Immature natural killer cell (primary cell): Measurements from ENCODE around the gene VIM. TPM values are rescaled to one million over a fixed set of nuclear protein-coding genes. Genes with fewer than 3 reads are reported as not detected.
A peak's percentile ranks its signal among the peaks of the same experiment; 100 is the strongest.
"Not testable (repeated sequence)": the region's sequence is repeated elsewhere in the genome, so short reads cannot be mapped to it uniquely, and the experiment has no call there.

Experiments used
- DNase-seq, 3 donors: peaks; one replicate each; pipeline ENCODE4 v3.0.0; 2022; ENCODE audit warnings: mixed read lengths in 1 of 3
- H3K27ac Mint-ChIP-seq, 6 donors: one replicate each; pipeline ENCODE4 v1.8.0; 2020; ENCODE audit warnings: mixed read lengths in 6 of 6, mild to moderate bottlenecking in 5 of 6, inconsistent platforms in 4 of 6, moderate library complexity in 3 of 6
- H3K27me3 Mint-ChIP-seq, 3 donors: one replicate each; pipeline ENCODE4 v1.8.0; 2020 to 2021; ENCODE audit warnings: low read depth in 3 of 3, mild to moderate bottlenecking in 3 of 3, mixed read lengths in 3 of 3, moderate library complexity in 3 of 3, inconsistent platforms in 1 of 3
- H3K36me3 Mint-ChIP-seq, 3 donors: one replicate each; pipeline ENCODE4 v1.8.0; 2020; ENCODE audit warnings: mixed read lengths in 3 of 3, inconsistent platforms in 2 of 3, mild to moderate bottlenecking in 2 of 3
- H3K4me1 Mint-ChIP-seq, 2 donors: one replicate each; pipeline ENCODE4 v1.8.0; 2020; ENCODE audit warnings: inconsistent platforms in 2 of 2, mild to moderate bottlenecking in 2 of 2, mixed read lengths in 2 of 2, moderate library complexity in 1 of 2
- H3K4me3 Mint-ChIP-seq, 5 donors: one replicate each; pipeline ENCODE4 v1.8.0; 2020; ENCODE audit warnings: mild to moderate bottlenecking in 5 of 5, mixed read lengths in 5 of 5, inconsistent platforms in 3 of 5, moderate library complexity in 3 of 5
- H3K9me3 Mint-ChIP-seq, 6 donors: one replicate each; pipeline ENCODE4 v1.8.0; 2020; ENCODE audit warnings: mild to moderate bottlenecking in 6 of 6, mixed read lengths in 6 of 6, inconsistent platforms in 4 of 6, moderate library complexity in 3 of 6
- polyA plus RNA-seq, 3 donors: library from polyadenylated mRNA; unstranded; fragments of 300-500 nt; fragmentation: Illumina TruSeq; gene quantifications; one replicate each; pipeline ENCODE4 v1.2.3, GENCODE V29; 2021

Gene VIM
- polyA plus RNA-seq, 3 donors from 2014 or later, result 61.5 to 183 (median 142) TPM

DNA sequence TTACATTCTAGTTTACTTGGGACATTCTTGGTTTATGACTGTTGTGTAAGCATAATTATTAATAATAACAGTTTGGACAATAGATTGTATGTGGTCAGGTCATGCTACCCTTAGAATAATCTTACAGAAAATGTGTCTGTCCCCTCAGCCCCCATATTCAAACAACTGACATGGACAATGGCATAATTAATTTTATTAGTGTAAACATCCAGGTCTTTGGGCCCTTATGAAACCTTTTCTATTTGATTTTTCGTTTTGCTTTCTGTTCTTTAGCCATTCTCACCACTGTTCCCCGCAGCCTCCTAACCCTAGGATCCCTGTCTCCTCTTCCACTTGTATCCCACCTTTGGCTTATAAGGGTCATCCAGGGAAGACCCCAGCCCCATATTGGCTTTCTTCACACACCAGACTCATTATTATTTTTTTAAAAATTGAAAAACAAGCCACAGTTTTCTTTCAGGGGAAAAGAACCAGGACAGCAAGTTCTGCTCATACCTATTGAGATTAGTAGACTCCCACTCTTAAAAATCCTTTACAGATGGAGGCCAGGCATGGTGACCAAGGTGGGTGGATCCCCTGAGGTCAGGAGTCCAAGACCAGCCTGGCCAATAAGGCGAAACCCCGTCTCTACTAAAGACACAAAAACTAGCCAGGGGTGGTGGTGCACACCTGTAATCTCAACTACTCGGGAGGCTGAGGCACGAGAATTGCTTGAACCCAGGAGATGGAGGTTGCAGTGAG, 11.5 kb downstream of the VIM start:
- H3K27me3 Mint-ChIP-seq, result no peaks in the 10 kb centered on the region
- H3K4me3 Mint-ChIP-seq, result no peak overlapping the region
- H3K27ac Mint-ChIP-seq, result peak overlapping the region in 2 of 6 donors; percentile 17 to 62
- DNase-seq, result no peak
- H3K9me3 Mint-ChIP-seq, result no peaks in the 10 kb centered on the region
- peaks cover 0 to 1% of the 10 kb centered on the region in 2 donors for H3K4me1 Mint-ChIP-seq
- peaks cover 20 to 30% (median 22%) of the 10 kb centered on the region in 3 donors for H3K36me3 Mint-ChIP-seq

- H3K27me3 Mint-ChIP-seq, result no peaks in the 10 kb centered on the region
- no peak overlapping the region for H3K27ac Mint-ChIP-seq
- no peak overlapping the region for H3K4me3 Mint-ChIP-seq
- peaks cover 17 to 25% (median 19%) of the 10 kb centered on the region in 3 donors for H3K36me3 Mint-ChIP-seq
- H3K9me3 Mint-ChIP-seq, result no peaks in the 10 kb centered on the region
- no peaks in the 10 kb centered on the region for H3K4me1 Mint-ChIP-seq
- DNase-seq, result no peak
These were observed 12.1 kb downstream of the VIM start for GRCh38 chr10:17240096-17240495.

DNA sequence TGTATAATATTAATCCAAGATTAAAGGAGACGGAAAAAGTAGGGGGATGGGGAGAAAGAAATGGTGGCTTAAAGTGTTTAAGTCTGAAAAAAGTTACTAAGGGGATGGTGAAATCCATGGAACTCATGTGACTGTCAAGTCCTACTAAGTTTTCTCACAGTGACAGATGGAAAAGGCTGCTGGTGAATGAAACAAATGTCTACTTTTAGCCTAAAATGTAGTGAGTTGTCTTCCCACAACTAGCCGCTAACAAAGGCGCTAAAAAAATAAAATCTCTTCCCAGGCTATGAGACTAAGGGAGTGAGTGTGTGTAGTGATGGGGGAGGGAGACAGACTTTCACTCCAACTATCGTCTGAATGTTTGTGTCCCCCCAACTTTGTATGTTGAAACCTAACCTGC, 12.6 kb downstream of the VIM start:
- Mint-ChIP-seq H3K9me3 (no peaks in the 10 kb centered on the region), H3K27ac (no peak overlapping the region), H3K36me3 (peaks cover 17 to 21% (median 18%) of the 10 kb centered on the region in 3 donors), H3K4me1 (no peaks in the 10 kb centered on the region), H3K4me3 (no peak overlapping the region), H3K27me3 (no peaks in the 10 kb centered on the region)
- no peak for DNase-seq

- Mint-ChIP-seq H3K27ac (no peak overlapping the region), H3K9me3 (no peaks in the 10 kb centered on the region), H3K36me3 (peaks cover 8 to 14% (median 9%) of the 10 kb centered on the region in 3 donors), H3K4me3 (no peak overlapping the region), H3K4me1 (no peaks in the 10 kb centered on the region), H3K27me3 (no peaks in the 10 kb centered on the region)
- no peak for DNase-seq
These were observed 13.7 kb downstream of the VIM start for GRCh38 chr10:17241611-17242333.

DNA sequence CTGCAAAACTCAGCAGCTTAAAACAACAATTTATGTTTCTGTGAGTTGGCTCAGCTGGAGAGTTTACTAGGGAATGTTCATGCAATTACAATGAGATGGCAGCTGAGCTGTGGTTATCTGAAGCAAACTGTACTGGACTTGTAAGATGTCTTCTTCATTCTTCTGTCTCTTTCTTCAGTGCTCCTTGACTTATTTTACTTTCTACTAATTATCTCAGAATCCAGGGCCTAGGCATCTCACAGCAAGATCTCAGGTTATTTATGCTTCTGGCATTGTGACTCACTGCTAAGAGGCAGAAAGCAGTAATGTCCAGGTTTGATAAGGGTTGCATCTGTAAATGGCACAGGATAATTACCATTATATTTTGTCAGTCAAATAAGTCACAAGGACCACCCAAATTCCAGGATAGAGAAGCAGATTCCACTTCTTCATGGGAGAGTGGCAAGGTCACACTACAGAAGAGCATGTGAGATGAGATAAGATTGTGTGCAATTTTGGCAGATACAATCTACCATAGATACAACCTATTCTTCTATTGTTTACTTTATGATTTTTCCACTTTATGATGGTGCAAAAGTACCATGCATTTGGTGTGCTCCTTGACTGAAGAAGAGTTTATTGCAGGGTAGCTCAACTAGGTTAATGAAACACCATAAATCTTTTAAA, 16.8 kb downstream of the VIM start:
- H3K36me3 Mint-ChIP-seq, result peaks cover 0 to 10% (median 0%) of the 10 kb centered on the region in 3 donors
- no peak overlapping the region for H3K27ac Mint-ChIP-seq
- no peaks in the 10 kb centered on the region for H3K4me1 Mint-ChIP-seq
- DNase-seq, result no peak
- no peaks in the 10 kb centered on the region for H3K9me3 Mint-ChIP-seq
- peaks cover 0 to 4% (median 1%) of the 10 kb centered on the region in 3 donors for H3K27me3 Mint-ChIP-seq
- no peak overlapping the region for H3K4me3 Mint-ChIP-seq

GRCh38 chr10:17247210-17247609, 19.2 kb downstream of the VIM start:
- Mint-ChIP-seq H3K36me3 (peaks cover 0 to 5% (median 0%) of the 10 kb centered on the region in 3 donors), H3K4me3 (no peak overlapping the region), H3K27ac (no peak overlapping the region), H3K9me3 (no peaks in the 10 kb centered on the region), H3K4me1 (no peaks in the 10 kb centered on the region), H3K27me3 (peaks cover 0 to 4% (median 1%) of the 10 kb centered on the region in 3 donors)
- no peak for DNase-seq

- no peaks in the 10 kb centered on the region for H3K4me1 Mint-ChIP-seq
- H3K27me3 Mint-ChIP-seq, result peaks cover 0 to 4% (median 1%) of the 10 kb centered on the region in 3 donors
- peaks cover 0 to 5% (median 0%) of the 10 kb centered on the region in 3 donors for H3K36me3 Mint-ChIP-seq
- DNase-seq, result no peak
- no peaks in the 10 kb centered on the region for H3K9me3 Mint-ChIP-seq
- H3K27ac Mint-ChIP-seq, result no peak overlapping the region
- H3K4me3 Mint-ChIP-seq, result no peak overlapping the region
These were observed 20.9 kb downstream of the VIM start for GRCh38 chr10:17248964-17249363.

DNA sequence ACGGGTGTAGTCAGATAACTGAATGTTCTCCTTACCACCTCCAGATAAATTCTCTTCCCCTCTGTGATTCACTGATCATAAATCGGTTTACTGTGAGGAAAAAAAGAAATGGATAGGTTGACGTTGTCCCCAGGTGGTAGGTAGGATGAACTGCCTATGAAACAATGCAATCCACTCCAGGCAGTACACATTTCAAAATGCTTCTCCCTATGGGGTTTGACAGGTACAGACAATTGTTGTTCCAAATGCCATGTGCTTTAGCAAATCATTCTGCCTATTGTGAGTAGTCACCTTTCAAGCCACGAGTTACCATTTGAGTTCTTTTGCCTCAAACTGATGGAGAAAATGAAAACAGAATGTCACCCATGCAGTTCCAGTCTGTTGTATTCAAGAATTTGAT, 21.8 kb downstream of the VIM start:
- no peak overlapping the region for H3K27ac Mint-ChIP-seq
- H3K27me3 Mint-ChIP-seq, result peaks cover 0 to 4% (median 1%) of the 10 kb centered on the region in 3 donors
- no peak overlapping the region for H3K4me3 Mint-ChIP-seq
- H3K9me3 Mint-ChIP-seq, result no peaks in the 10 kb centered on the region
- no peak for DNase-seq
- H3K36me3 Mint-ChIP-seq, result peaks cover 0 to 5% (median 0%) of the 10 kb centered on the region in 3 donors
- no peaks in the 10 kb centered on the region for H3K4me1 Mint-ChIP-seq

DNA sequence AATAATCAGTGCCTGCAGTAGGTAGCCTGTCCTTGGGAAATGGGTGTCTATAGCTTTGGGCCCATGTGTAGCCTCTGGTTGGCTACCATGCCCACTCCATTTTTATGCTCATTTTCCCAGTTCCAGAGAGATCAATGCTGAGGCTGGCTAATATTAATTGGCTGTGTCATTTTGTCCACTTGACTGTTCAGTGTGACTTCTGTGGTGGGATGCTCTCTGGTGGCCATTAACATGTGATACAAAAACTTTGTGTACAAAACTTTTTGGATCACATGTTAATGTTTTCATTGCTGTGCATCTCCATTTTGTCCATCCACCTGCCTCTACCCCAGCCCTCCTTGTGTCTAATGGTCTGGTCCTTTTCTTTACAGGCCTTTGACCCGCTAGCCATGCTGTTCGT, 22.7 kb downstream of the VIM start:
- Mint-ChIP-seq H3K4me3 (no peak overlapping the region), H3K9me3 (no peaks in the 10 kb centered on the region), H3K27ac (no peak overlapping the region), H3K36me3 (peaks cover 0 to 5% (median 0%) of the 10 kb centered on the region in 3 donors), H3K4me1 (no peaks in the 10 kb centered on the region), H3K27me3 (peaks cover 0 to 4% (median 1%) of the 10 kb centered on the region in 3 donors)
- DNase-seq, result no peak

- H3K9me3 Mint-ChIP-seq, H3K4me3 Mint-ChIP-seq, H3K4me1 Mint-ChIP-seq, H3K27me3 Mint-ChIP-seq, DNase-seq, H3K36me3 Mint-ChIP-seq, H3K27ac Mint-ChIP-seq: not testable (repeated sequence)
These were observed 26.6 kb downstream of the VIM start for GRCh38 chr10:17254543-17255050.

DNA sequence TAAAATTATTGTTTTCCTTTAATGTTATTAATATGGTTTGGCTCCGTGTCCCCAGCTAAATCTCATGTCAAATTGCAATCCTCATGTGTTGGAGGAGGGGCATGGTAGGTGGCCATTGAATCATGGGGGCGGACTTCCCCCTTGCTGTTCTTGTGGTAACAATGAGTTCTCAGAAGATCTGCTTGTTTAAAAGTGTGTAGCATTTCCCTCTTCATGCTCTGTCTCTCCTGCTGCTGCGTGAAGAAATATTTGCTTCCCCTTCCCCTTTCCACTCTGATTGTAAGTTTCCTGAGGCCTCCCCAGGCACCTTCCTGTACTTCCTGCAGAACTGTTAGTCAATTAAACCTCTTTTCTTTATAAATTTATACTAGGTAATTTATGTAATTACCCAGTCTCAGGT, 27.5 kb downstream of the VIM start:
- H3K27ac Mint-ChIP-seq, result no peak overlapping the region
- peaks cover 0 to 5% (median 0%) of the 10 kb centered on the region in 3 donors for H3K27me3 Mint-ChIP-seq
- no peak for DNase-seq
- peaks cover 0 to 3% (median 0%) of the 10 kb centered on the region in 6 donors for H3K9me3 Mint-ChIP-seq
- H3K4me1 Mint-ChIP-seq, result peaks cover 4 to 8% of the 10 kb centered on the region in 2 donors
- no peak overlapping the region for H3K4me3 Mint-ChIP-seq
- H3K36me3 Mint-ChIP-seq, result no peaks in the 10 kb centered on the region

GRCh38 chr10:17256051-17256450, 28.0 kb downstream of the VIM start:
- Mint-ChIP-seq H3K36me3 (no peaks in the 10 kb centered on the region), H3K27me3 (peaks cover 0 to 5% (median 0%) of the 10 kb centered on the region in 3 donors), H3K4me1 (peaks cover 4 to 8% of the 10 kb centered on the region in 2 donors), H3K4me3 (no peak overlapping the region), H3K27ac (no peak overlapping the region), H3K9me3 (peaks cover 0 to 3% (median 0%) of the 10 kb centered on the region in 6 donors)
- DNase-seq, result no peak

DNA sequence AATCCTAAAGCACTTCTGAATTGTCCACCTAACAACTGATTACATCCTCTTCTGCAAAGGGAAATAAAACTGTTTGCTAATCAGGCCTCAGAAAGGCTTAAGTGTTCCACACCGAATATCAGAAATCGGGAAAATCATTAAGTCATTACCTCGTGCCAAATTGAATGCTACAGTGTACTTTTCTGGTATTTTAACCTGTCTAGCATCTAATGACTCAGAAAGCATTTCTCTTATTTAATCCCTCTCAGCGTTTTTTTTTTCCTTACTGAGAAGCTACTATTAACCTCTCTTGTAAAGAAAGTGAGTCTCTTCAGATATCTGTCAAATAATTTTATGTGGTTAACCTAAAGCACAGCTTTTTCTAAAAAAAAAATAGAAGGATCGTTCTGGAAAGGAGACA, 28.6 kb downstream of the VIM start:
- DNase-seq, result no peak
- Mint-ChIP-seq H3K4me3 (no peak overlapping the region), H3K27me3 (peaks cover 0 to 5% (median 0%) of the 10 kb centered on the region in 3 donors), H3K4me1 (peaks cover 4 to 8% of the 10 kb centered on the region in 2 donors), H3K9me3 (peaks cover 0 to 6% (median 3%) of the 10 kb centered on the region in 6 donors), H3K27ac (no peak overlapping the region), H3K36me3 (peaks cover 0 to under 1% (median 0%) of the 10 kb centered on the region in 3 donors)
